CD14-positive monocyte (primary cell): ENCODE results near the gene MDGA2. TPM values are rescaled to one million over a fixed set of nuclear protein-coding genes. Genes with fewer than 3 reads are reported as not detected.

Experiments used
- DNase-seq, 3 donors: peaks; one replicate each; pipeline ENCODE4 v3.0.0-alpha.2; 2011 to 2022
- H2AFZ ChIP-seq: 2 replicates; pipeline ENCODE4 v1.6.0; 2012; ENCODE audit warnings: mild to moderate bottlenecking, low read depth, low read length, inconsistent platforms; ENCODE audit not compliant: insufficient read depth, poor library complexity, severe bottlenecking
- H3K27ac ChIP-seq, 2 donors: 1 replicate in 1 of 2; 2 replicates in 1 of 2; pipeline ENCODE4 v1.5.1; 2012 to 2013; ENCODE audit warnings: low read length in 2 of 2, control low read depth in 1 of 2, inconsistent platforms in 1 of 2, low read depth in 1 of 2, mild to moderate bottlenecking in 1 of 2
- H3K27me3 ChIP-seq, 2 donors: one replicate each; pipeline versions ENCODE4 v1.6.0 to v1.6.1; 2011 to 2013; ENCODE audit warnings: low read length in 2 of 2; ENCODE audit not compliant: control insufficient read depth in 2 of 2, insufficient read depth in 2 of 2
- H3K36me3 ChIP-seq, 2 donors: replicated peaks in 1 of 2; 1 replicate in 1 of 2; 2 replicates in 1 of 2; pipeline versions ENCODE4 v1.5.1 to v1.6.1; 2012 to 2013; ENCODE audit warnings: low read length in 2 of 2, control low read depth in 1 of 2, inconsistent platforms in 1 of 2, mild to moderate bottlenecking in 1 of 2; ENCODE audit not compliant: insufficient read depth in 2 of 2, control insufficient read depth in 1 of 2
- H3K4me1 ChIP-seq, 2 donors: 1 replicate in 1 of 2; 2 replicates in 1 of 2; pipeline versions ENCODE4 v1.5.1 to v1.6.1; 2012 to 2013; ENCODE audit warnings: low read length in 2 of 2, control low read depth in 1 of 2, inconsistent platforms in 1 of 2, mild to moderate bottlenecking in 1 of 2, moderate library complexity in 1 of 2; ENCODE audit not compliant: insufficient read depth in 2 of 2, control insufficient read depth in 1 of 2
- H3K4me2 ChIP-seq: replicated peaks from 2 replicates; pipeline ENCODE3; 2012; ENCODE audit warnings: low read length, moderate library complexity, mild to moderate bottlenecking; ENCODE audit not compliant: poor library complexity, severe bottlenecking; ENCODE audit errors: extremely low read depth
- H3K4me3 ChIP-seq, 3 experiments: fragments of 200-600 bp in 1 of 3; sonication (generic) in 1 of 3; replicated peaks in 1 of 3; 1 replicate in 2 of 3; 2 replicates in 1 of 3; pipeline ENCODE4 v1.5.1; 2011 to 2013; ENCODE audit warnings: low read length in 3 of 3, mild to moderate bottlenecking in 3 of 3, control low read depth in 2 of 3, low read depth in 2 of 3, inconsistent platforms in 1 of 3, moderate library complexity in 1 of 3
- H3K79me2 ChIP-seq: 2 replicates; pipeline ENCODE4 v1.6.0; 2012; ENCODE audit warnings: mild to moderate bottlenecking, control low read depth, inconsistent platforms, low read length, moderate library complexity; ENCODE audit not compliant: insufficient read depth
- H3K9ac ChIP-seq: 2 replicates; pipeline ENCODE4 v1.6.0; 2017; ENCODE audit warnings: low read length, mild to moderate bottlenecking; ENCODE audit not compliant: insufficient read depth, poor library complexity, severe bottlenecking
- H3K9me3 ChIP-seq, 2 donors: replicated peaks in 1 of 2; 1 replicate in 1 of 2; 2 replicates in 1 of 2; pipeline versions ENCODE4 v1.5.1 to v1.6.1; 2012 to 2013; ENCODE audit warnings: low read length in 2 of 2, control low read depth in 1 of 2; ENCODE audit not compliant: control insufficient read depth in 1 of 2, insufficient read depth in 1 of 2
- H4K20me1 ChIP-seq: 2 replicates; pipeline ENCODE4 v1.6.0; 2012; ENCODE audit warnings: mild to moderate bottlenecking, low read length, control low read depth, moderate library complexity; ENCODE audit not compliant: insufficient read depth
- H3K27ac Mint-ChIP-seq, 7 donors: one replicate each; pipeline ENCODE4 v1.8.0; 2020; ENCODE audit warnings: mild to moderate bottlenecking in 7 of 7, mixed read lengths in 7 of 7, moderate library complexity in 6 of 7, inconsistent platforms in 2 of 7
- H3K27me3 Mint-ChIP-seq, 3 donors: one replicate each; pipeline ENCODE4 v1.8.0; 2021 to 2022; ENCODE audit warnings: low read depth in 3 of 3, mild to moderate bottlenecking in 3 of 3, mixed read lengths in 3 of 3, moderate library complexity in 3 of 3, inconsistent platforms in 1 of 3
- H3K36me3 Mint-ChIP-seq, 2 donors: one replicate each; pipeline ENCODE4 v1.8.0; 2020; ENCODE audit warnings: mixed read lengths in 2 of 2, inconsistent platforms in 1 of 2, mild to moderate bottlenecking in 1 of 2
- H3K4me1 Mint-ChIP-seq: one replicate; pipeline ENCODE4 v1.8.0; 2020; ENCODE audit warnings: mild to moderate bottlenecking, mixed read lengths
- H3K4me3 Mint-ChIP-seq, 2 donors: one replicate each; pipeline ENCODE4 v1.8.0; 2020; ENCODE audit warnings: mild to moderate bottlenecking in 2 of 2, mixed read lengths in 2 of 2, moderate library complexity in 1 of 2
- H3K9me3 Mint-ChIP-seq, 7 donors: one replicate each; pipeline ENCODE4 v1.8.0; 2020 to 2022; ENCODE audit warnings: mixed read lengths in 7 of 7, mild to moderate bottlenecking in 6 of 7, moderate library complexity in 6 of 7, inconsistent platforms in 2 of 7
- CTCF ChIP-seq: fragments of 200-600 bp; IDR thresholded peaks from one replicate; pipeline ENCODE4 v1.8.0; 2022; ENCODE audit warnings: antibody characterized with exemption, mild to moderate bottlenecking
- WGBS: methylation state at CpG from one replicate; pipeline ENCODE4 v1.1.5; 2013; ENCODE audit warnings: missing lambda C conversion rate; ENCODE audit not compliant: insufficient coverage; 5-methylcytosine and 5-hydroxymethylcytosine counted together
- intact Hi-C, 2 donors: fragments of 100-400 bp; cut with micrococcal nuclease; formaldehyde crosslinking; loops; one replicate each; pipeline versions ENCODE4 v1.15.0 to v1.15.1; 2023
- polyA plus RNA-seq, 3 donors: library from polyadenylated mRNA; depleted of rRNA in 1 of 3; unstranded in 2 of 3; stranded (reverse) in 1 of 3; fragments of 300-500 nt in 2 of 3; fragments of >200 nt in 1 of 3; fragmentation: Illumina TruSeq in 2 of 3; gene quantifications; 1 replicate in 2 of 3; 2 replicates in 1 of 3; pipeline ENCODE4 v1.2.3, GENCODE V29; 2012 to 2021

Gene MDGA2
- polyA plus RNA-seq, 3 donors = not detected

DNA sequence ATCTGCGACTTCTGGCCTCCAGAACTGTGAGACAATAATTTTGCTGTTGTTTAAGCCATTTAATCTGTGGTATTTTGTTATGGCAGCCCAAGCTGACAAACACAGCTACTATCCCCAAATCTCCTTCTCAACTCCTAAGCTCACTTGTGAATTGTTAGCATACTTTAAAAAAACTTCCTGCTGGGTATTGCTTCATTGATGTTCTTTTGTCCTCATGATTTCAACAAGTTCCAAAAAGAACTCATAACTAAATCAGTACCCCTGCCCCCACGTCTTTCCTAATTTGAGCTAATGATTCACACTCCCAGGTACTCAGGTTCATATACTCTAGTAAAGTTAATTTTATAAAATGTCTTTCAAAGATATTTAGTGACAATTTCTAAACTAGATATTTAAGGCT is 125.5 kb downstream of the MDGA2 start:
- Histone ChIP-seq H3K4me1 (no peaks in the 10 kb centered on the region), H3K36me3 (no peaks in the 10 kb centered on the region), H3K4me3 (no peak overlapping the region), H3K4me2 (no peak overlapping the region), H3K79me2 (no peaks in the 10 kb centered on the region), H3K9ac (no peak overlapping the region), H4K20me1 (no peaks in the 10 kb centered on the region), H3K9me3 (no peaks in the 10 kb centered on the region), H2AFZ (no peak overlapping the region), H3K27ac (no peak overlapping the region), H3K27me3 (no peaks in the 10 kb centered on the region)
- TF ChIP-seq CTCF = no peak
- H3K9me3 Mint-ChIP-seq = peaks cover 0 to 2% (median 0%) of the 10 kb centered on the region in 7 donors
- intact Hi-C loops = no loop called here
- no peak overlapping the region for H3K27ac Mint-ChIP-seq
- WGBS = no CpG with 5 or more reads among the region's 2 CpGs
- no peaks in the 10 kb centered on the region for H3K36me3 Mint-ChIP-seq
- no peak for DNase-seq
- H3K27me3 Mint-ChIP-seq = no peaks in the 10 kb centered on the region
- H3K4me1 Mint-ChIP-seq = no peaks in the 10 kb centered on the region
- no peak overlapping the region for H3K4me3 Mint-ChIP-seq

- no peaks in the 10 kb centered on the region for H3K79me2 ChIP-seq
- H3K4me3 ChIP-seq = no peak overlapping the region
- no peak for DNase-seq
- no peaks in the 10 kb centered on the region for H3K36me3 Mint-ChIP-seq
- H3K4me1 ChIP-seq = no peaks in the 10 kb centered on the region
- H3K27ac ChIP-seq = no peak overlapping the region
- no peaks in the 10 kb centered on the region for H4K20me1 ChIP-seq
- no peaks in the 10 kb centered on the region for H3K9me3 Mint-ChIP-seq
- no peak overlapping the region for H3K4me3 Mint-ChIP-seq
- no peaks in the 10 kb centered on the region for H3K9me3 ChIP-seq
- peaks cover 0 to 2% (median 2%) of the 10 kb centered on the region in 3 donors for H3K27me3 Mint-ChIP-seq
- no peaks in the 10 kb centered on the region for H3K36me3 ChIP-seq
- TF ChIP-seq CTCF = no peak
- H2AFZ ChIP-seq = no peak overlapping the region
- H3K9ac ChIP-seq = no peak overlapping the region
- intact Hi-C loops = no loop called here
- peaks cover 2% of the 10 kb centered on the region for H3K4me1 Mint-ChIP-seq
- H3K4me2 ChIP-seq = no peak overlapping the region
- H3K27me3 ChIP-seq = no peaks in the 10 kb centered on the region
- no CpG with 5 or more reads among the region's 1 CpG for WGBS
- no peak overlapping the region for H3K27ac Mint-ChIP-seq
Observed at GRCh38 chr14:47543459-47543858, 131.9 kb downstream of the MDGA2 start.
